ENCODE results near the gene RPGRIP1L. TPM values are rescaled to one million over a fixed set of nuclear protein-coding genes. Genes with fewer than 3 reads are reported as not detected.

The RPGRIP1L gene
- total RNA-seq, 1 donor from 2014 or later = 4.4 TPM

GRCh38 chr16:53625221-53625620 is 78.4 kb downstream of the RPGRIP1L start:
- no peaks in the 10 kb centered on the region for H3K36me3 ChIP-seq
- H3K27me3 ChIP-seq = no peaks in the 10 kb centered on the region
- H3K27ac ChIP-seq = no peak overlapping the region
- no peak for DNase-seq (ENCODE audit: extremely low spot score in 2 of 2)
- no peaks in the 10 kb centered on the region for H3K9me3 ChIP-seq
- H3K4me1 ChIP-seq = no peaks in the 10 kb centered on the region
- no peak overlapping the region for H3K4me3 ChIP-seq
- intact Hi-C loops (cut with DNase I) = no loop called here
- TF ChIP-seq CTCF (IDR thresholded peaks at IDR 0.05) (no peak), POLR2AphosphoS5 (IDR thresholded peaks at IDR 0.05; ENCODE audit: insufficient read depth in 1 of 2, low read depth in 1 of 2) (no peak), POLR2A (IDR thresholded peaks at IDR 0.05) (no peak)

GRCh38 chr16:53622315-53622714 is 81.3 kb downstream of the RPGRIP1L start:
- Histone ChIP-seq H3K27me3 (no peaks in the 10 kb centered on the region), H3K36me3 (no peaks in the 10 kb centered on the region), H3K27ac (no peak overlapping the region), H3K4me3 (no peak overlapping the region), H3K9me3 (no peaks in the 10 kb centered on the region), H3K4me1 (no peaks in the 10 kb centered on the region)
- intact Hi-C loops (cut with DNase I) = no loop called here
- TF ChIP-seq CTCF (IDR thresholded peaks at IDR 0.05) = no peak
- TF ChIP-seq POLR2A (IDR thresholded peaks at IDR 0.05) = no peak
- TF ChIP-seq POLR2AphosphoS5 (IDR thresholded peaks at IDR 0.05; ENCODE audit: insufficient read depth in 1 of 2, low read depth in 1 of 2) = no peak
- no peak for DNase-seq (ENCODE audit: extremely low spot score in 2 of 2)

GRCh38 chr16:53620476-53620875 is 83.2 kb downstream of the RPGRIP1L start:
- intact Hi-C loops (cut with DNase I) = no loop called here
- H3K4me1 ChIP-seq = no peaks in the 10 kb centered on the region
- TF ChIP-seq POLR2AphosphoS5 (IDR thresholded peaks at IDR 0.05; ENCODE audit: insufficient read depth in 1 of 2, low read depth in 1 of 2) = no peak
- no peak for TF ChIP-seq CTCF (IDR thresholded peaks at IDR 0.05)
- TF ChIP-seq POLR2A (IDR thresholded peaks at IDR 0.05) = no peak
- H3K36me3 ChIP-seq = no peaks in the 10 kb centered on the region
- H3K4me3 ChIP-seq = no peak overlapping the region
- no peaks in the 10 kb centered on the region for H3K27me3 ChIP-seq
- no peaks in the 10 kb centered on the region for H3K9me3 ChIP-seq
- no peak for DNase-seq (ENCODE audit: extremely low spot score in 2 of 2)
- H3K27ac ChIP-seq = no peak overlapping the region

DNA sequence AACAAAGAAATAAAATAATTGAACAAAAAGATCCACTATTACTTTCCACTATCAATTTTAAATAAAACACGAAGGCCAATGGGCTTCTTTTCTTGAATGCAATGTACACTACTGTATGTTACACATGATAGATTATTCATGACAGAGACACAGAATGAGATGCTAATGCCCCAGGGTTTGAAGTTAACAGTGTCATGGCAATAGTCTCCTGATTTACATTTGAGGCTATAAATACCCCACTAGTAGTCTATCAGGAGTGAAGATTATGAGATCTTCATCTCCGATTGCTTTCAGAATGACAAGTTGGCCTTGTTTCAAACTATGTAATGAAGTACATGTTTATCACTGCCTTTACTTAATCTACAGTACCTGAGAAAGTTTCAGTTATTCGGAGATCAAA is 84.4 kb downstream of the RPGRIP1L start:
- Histone ChIP-seq H3K9me3 (no peaks in the 10 kb centered on the region), H3K4me1 (no peaks in the 10 kb centered on the region), H3K4me3 (no peak overlapping the region), H3K36me3 (no peaks in the 10 kb centered on the region), H3K27ac (no peak overlapping the region), H3K27me3 (no peaks in the 10 kb centered on the region)
- TF ChIP-seq CTCF (IDR thresholded peaks at IDR 0.05) (no peak), POLR2A (IDR thresholded peaks at IDR 0.05) (no peak), POLR2AphosphoS5 (IDR thresholded peaks at IDR 0.05; ENCODE audit: insufficient read depth in 1 of 2, low read depth in 1 of 2) (no peak)
- intact Hi-C loops (cut with DNase I) = no loop called here
- DNase-seq (ENCODE audit: extremely low spot score in 2 of 2) = no peak

DNA sequence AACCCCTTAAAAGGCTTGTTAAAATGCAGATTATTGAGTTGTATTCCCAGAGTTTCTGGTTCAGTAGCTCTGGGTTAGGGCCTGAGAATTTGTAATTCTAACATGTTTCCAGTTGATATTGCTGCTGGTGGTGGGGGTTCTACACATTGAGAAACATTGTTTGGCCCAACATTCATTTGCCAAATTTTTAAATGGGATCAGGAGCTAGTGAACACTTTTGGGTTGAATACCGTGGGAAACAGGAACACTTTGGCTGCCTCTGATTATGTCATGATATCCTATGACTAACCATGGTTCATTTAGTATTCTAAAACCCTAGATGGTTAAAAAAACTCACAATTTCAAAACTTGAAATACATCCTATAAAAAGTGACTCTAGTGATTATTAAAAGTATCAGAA is 89.3 kb downstream of the RPGRIP1L start:
- no peaks in the 10 kb centered on the region for H3K4me1 ChIP-seq
- no peak overlapping the region for H3K27ac ChIP-seq
- no peaks in the 10 kb centered on the region for H3K36me3 ChIP-seq
- intact Hi-C loops (cut with DNase I) = no loop called here
- no peak for TF ChIP-seq CTCF (IDR thresholded peaks at IDR 0.05)
- no peak for TF ChIP-seq POLR2AphosphoS5 (IDR thresholded peaks at IDR 0.05; ENCODE audit: insufficient read depth in 1 of 2, low read depth in 1 of 2)
- no peak for TF ChIP-seq POLR2A (IDR thresholded peaks at IDR 0.05)
- H3K4me3 ChIP-seq = no peak overlapping the region
- H3K9me3 ChIP-seq = no peaks in the 10 kb centered on the region
- H3K27me3 ChIP-seq = no peaks in the 10 kb centered on the region
- no peak for DNase-seq (ENCODE audit: extremely low spot score in 2 of 2)
